Loucy (cell line): ENCODE data around the gene LRRC4C.

Source experiments
- CTCF ChIP-seq: fragments of 200-600 bp; sonication (generic); conservative IDR thresholded peaks from 2 replicates; pipeline ENCODE4 v1.5.1; 2014; ENCODE audit warnings: mild to moderate bottlenecking, antibody characterized with exemption, low read length
- EZH2phosphoT487 ChIP-seq: fragments of 200-600 bp; IDR thresholded peaks from 2 replicates; pipeline ENCODE4 v1.6.1; 2018; ENCODE audit warnings: antibody characterized with exemption, mild to moderate bottlenecking, moderate library complexity, borderline replicate concordance

- TF ChIP-seq CTCF (no peak), EZH2phosphoT487 (no peak)
These were observed 1143.3 kb downstream of the LRRC4C start for GRCh38 chr11:40316171-40316570.
